Measurements from ENCODE around the gene ABLIM2.

The ABLIM2 gene

DNA sequence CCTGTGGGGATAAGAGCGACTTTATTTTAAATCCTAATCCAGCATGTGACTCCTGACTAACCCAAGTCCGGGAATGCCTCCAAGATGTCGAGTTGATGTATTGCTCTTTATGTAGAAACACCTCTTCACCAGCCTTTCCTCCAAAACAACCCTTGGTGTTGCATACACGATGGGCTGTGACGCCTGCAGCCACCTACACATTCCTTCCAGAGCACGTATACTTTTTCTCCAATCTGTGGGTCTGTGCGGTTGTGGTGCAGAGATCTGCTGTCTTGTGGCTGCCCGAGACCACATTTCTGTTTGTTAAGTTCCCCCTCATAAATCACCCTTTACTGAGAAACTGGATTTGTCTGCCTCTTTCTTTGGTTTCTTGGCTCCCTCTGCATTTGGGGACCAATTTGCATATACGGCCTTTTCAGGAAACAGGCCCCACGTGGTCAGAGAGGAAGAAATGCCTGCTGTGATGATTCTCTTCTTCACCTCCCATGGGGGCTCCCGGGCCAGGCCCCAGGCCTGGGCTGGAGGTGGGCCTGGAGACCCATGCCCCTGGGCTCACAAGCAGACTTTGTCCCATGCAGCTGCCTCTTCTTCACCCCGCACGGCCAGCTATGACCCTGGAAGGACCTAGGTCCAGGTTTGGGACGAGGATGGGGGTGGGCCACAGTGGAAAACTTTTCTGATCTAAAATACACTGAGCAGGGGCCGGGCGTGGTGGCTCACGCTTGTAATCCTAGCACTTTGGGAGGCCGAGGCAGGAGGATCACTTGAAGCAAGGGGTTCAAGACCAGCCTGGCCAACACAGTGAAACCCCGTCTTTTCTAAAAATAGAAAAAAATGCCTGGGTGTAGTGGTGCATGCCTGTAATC is 197.6 kb downstream of the ABLIM2 start:
- TF ChIP-seq BACH2 (CRISPR knock-in tag; IDR thresholded peaks at IDR 0.05; ENCODE audit: borderline replicate concordance) (no peak), ZNF565 (CRISPR knock-in tag; conservative IDR thresholded peaks at IDR 0.05; ENCODE audit: low read depth) (no peak), TOX (CRISPR knock-in tag; IDR thresholded peaks at IDR 0.05; ENCODE audit: borderline replicate concordance) (peak; percentile 68; the same call in 1 of the 2 replicates), ISL1 (CRISPR knock-in tag; IDR thresholded peaks at IDR 0.05) (peak; percentile 53)
- TF ChIP-seq, protein P1, sequence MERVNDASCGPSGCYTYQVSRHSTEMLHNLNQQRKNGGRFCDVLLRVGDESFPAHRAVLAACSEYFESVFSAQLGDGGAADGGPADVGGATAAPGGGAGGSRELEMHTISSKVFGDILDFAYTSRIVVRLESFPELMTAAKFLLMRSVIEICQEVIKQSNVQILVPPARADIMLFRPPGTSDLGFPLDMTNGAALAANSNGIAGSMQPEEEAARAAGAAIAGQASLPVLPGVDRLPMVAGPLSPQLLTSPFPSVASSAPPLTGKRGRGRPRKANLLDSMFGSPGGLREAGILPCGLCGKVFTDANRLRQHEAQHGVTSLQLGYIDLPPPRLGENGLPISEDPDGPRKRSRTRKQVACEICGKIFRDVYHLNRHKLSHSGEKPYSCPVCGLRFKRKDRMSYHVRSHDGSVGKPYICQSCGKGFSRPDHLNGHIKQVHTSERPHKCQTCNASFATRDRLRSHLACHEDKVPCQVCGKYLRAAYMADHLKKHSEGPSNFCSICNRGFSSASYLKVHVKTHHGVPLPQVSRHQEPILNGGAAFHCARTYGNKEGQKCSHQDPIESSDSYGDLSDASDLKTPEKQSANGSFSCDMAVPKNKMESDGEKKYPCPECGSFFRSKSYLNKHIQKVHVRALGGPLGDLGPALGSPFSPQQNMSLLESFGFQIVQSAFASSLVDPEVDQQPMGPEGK (CRISPR knock-in tag; IDR thresholded peaks at IDR 0.05; ENCODE audit: borderline replicate concordance) = no peak
- peak; percentile 90 for ATAC-seq

DNA sequence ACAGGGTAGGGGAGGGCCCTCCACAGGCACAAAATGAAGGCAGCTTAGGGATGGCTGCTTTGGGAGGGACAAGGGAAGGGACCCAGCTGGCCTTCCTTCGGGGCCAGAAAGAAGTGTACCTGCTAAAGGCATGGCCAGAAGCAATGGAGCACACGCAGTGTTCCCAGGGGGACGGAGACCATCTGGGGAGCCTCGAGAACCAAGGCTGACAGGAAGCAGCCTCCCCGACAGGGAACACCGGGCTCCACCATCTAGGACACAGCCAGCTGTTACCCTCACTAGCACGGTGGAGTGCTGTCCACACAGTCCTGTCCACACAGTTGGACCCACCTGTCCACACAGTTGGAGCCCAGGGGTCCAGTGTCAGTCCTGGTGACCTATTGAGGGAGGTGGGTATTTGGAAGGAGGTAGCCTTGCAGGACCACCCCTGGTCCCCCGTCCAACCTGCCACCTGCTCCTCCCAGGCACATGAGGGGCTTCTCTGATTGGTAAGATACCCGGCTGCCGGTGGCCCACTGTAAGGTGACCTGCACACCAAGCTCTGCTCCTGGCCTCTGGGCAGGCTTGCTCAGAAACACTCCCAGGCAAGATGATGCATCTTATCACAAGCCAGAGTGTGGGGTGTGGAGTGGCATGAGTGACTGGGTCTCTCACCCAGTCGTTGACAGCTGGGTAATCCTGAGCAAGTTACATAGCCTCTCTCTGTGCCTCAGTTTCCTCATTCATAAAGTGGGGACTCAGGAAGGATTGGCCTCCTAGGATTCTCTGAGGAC is 198.4 kb downstream of the ABLIM2 start:
- TF ChIP-seq TCF4 (CRISPR knock-in tag; IDR thresholded peaks at IDR 0.05; ENCODE audit: borderline replicate concordance) = no peak
- no peak for TF ChIP-seq SNAI2 (CRISPR knock-in tag; IDR thresholded peaks at IDR 0.05)
- TF ChIP-seq, protein P2, sequence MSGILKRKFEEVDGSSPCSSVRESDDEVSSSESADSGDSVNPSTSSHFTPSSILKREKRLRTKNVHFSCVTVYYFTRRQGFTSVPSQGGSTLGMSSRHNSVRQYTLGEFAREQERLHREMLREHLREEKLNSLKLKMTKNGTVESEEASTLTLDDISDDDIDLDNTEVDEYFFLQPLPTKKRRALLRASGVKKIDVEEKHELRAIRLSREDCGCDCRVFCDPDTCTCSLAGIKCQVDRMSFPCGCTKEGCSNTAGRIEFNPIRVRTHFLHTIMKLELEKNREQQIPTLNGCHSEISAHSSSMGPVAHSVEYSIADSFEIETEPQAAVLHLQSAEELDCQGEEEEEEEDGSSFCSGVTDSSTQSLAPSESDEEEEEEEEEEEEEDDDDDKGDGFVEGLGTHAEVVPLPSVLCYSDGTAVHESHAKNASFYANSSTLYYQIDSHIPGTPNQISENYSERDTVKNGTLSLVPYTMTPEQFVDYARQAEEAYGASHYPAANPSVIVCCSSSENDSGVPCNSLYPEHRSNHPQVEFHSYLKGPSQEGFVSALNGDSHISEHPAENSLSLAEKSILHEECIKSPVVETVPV (CRISPR knock-in tag; IDR thresholded peaks at IDR 0.05) = no peak
- TF ChIP-seq ISL1 (CRISPR knock-in tag; IDR thresholded peaks at IDR 0.05) = no peak
- TF ChIP-seq, protein P1 (CRISPR knock-in tag; IDR thresholded peaks at IDR 0.05; ENCODE audit: borderline replicate concordance) = no peak
- no peak for TF ChIP-seq ZFP30 (CRISPR knock-in tag; IDR thresholded peaks at IDR 0.05)
- TF ChIP-seq RARB (CRISPR knock-in tag; IDR thresholded peaks at IDR 0.05) = no peak
- no peak for TF ChIP-seq ESRRG (CRISPR knock-in tag; IDR thresholded peaks at IDR 0.05)
- TF ChIP-seq CSDC2 (CRISPR knock-in tag; IDR thresholded peaks at IDR 0.05) = no peak
- TF ChIP-seq ARNTL (CRISPR knock-in tag; IDR thresholded peaks at IDR 0.05; ENCODE audit: borderline replicate concordance, low read depth) = no peak
- TF ChIP-seq ZFP3 (CRISPR knock-in tag; IDR thresholded peaks at IDR 0.05) = no peak
- no peak for TF ChIP-seq ZC3H10 (CRISPR knock-in tag; IDR thresholded peaks at IDR 0.05)
- TF ChIP-seq, protein P3, sequence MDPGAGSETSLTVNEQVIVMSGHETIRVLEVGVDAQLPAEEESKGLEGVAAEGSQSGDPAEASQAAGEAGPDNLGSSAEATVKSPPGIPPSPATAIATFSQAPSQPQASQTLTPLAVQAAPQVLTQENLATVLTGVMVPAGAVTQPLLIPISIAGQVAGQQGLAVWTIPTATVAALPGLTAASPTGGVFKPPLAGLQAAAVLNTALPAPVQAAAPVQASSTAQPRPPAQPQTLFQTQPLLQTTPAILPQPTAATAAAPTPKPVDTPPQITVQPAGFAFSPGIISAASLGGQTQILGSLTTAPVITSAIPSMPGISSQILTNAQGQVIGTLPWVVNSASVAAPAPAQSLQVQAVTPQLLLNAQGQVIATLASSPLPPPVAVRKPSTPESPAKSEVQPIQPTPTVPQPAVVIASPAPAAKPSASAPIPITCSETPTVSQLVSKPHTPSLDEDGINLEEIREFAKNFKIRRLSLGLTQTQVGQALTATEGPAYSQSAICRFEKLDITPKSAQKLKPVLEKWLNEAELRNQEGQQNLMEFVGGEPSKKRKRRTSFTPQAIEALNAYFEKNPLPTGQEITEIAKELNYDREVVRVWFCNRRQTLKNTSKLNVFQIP (CRISPR knock-in tag; IDR thresholded peaks at IDR 0.05; ENCODE audit: borderline replicate concordance, low read depth) = no peak
- no peak for TF ChIP-seq ZNF70 (CRISPR knock-in tag; IDR thresholded peaks at IDR 0.05)
- TF ChIP-seq, protein P4, sequence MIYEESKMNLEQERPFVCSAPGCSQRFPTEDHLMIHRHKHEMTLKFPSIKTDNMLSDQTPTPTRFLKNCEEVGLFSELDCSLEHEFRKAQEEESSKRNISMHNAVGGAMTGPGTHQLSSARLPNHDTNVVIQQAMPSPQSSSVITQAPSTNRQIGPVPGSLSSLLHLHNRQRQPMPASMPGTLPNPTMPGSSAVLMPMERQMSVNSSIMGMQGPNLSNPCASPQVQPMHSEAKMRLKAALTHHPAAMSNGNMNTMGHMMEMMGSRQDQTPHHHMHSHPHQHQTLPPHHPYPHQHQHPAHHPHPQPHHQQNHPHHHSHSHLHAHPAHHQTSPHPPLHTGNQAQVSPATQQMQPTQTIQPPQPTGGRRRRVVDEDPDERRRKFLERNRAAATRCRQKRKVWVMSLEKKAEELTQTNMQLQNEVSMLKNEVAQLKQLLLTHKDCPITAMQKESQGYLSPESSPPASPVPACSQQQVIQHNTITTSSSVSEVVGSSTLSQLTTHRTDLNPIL (CRISPR knock-in tag; IDR thresholded peaks at IDR 0.05; ENCODE audit: low read depth) = no peak
- peak; percentile 81 for ATAC-seq

DNA sequence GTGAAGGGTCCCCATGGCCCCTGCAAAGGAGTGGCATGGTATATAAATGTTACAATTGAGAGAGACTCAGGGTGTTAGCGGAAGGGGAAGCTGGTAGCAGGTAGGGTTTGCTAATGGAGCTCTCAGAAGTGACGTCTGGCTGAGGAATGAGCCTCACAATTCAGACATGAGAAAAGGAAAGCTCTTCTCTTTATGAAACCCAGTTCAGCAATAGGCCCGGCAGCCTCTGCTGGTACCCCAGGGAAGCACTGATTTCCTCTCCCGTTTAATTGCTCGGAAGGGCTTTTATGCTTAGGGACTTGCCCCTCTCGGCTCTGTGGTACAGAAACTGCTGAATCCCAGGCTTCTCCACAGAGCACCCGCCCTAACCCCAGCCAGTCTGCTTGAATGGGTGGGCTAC is 199.5 kb downstream of the ABLIM2 start:
- no peak for ATAC-seq
- TF ChIP-seq TOX (CRISPR knock-in tag; IDR thresholded peaks at IDR 0.05; ENCODE audit: borderline replicate concordance) (no peak), ZNF565 (CRISPR knock-in tag; conservative IDR thresholded peaks at IDR 0.05; ENCODE audit: low read depth) (no peak), ISL1 (CRISPR knock-in tag; IDR thresholded peaks at IDR 0.05) (no peak), ZNF8 (CRISPR knock-in tag; IDR thresholded peaks at IDR 0.05) (no peak), CSDC2 (CRISPR knock-in tag; IDR thresholded peaks at IDR 0.05) (no peak), ZC3H10 (CRISPR knock-in tag; IDR thresholded peaks at IDR 0.05) (no peak), TCF4 (CRISPR knock-in tag; IDR thresholded peaks at IDR 0.05; ENCODE audit: borderline replicate concordance) (no peak), BACH2 (CRISPR knock-in tag; IDR thresholded peaks at IDR 0.05; ENCODE audit: borderline replicate concordance) (no peak)
- TF ChIP-seq, protein P1 (CRISPR knock-in tag; IDR thresholded peaks at IDR 0.05; ENCODE audit: borderline replicate concordance) = no peak
- TF ChIP-seq, protein P2 (CRISPR knock-in tag; IDR thresholded peaks at IDR 0.05) = no peak

Measured in SK-N-SH treated with all-trans-retinoic acid at 6 μM for 48 hours (cell line).